ENCODE results near the gene NF1. TPM values are rescaled to one million over a fixed set of nuclear protein-coding genes. Genes with fewer than 3 reads are reported as not detected.

Gene NF1
- total and polyA plus RNA-seq, 2 donors (not counting 1 experiment from before 2014, with no cell fraction given), result 10.8 to 27.7 TPM

DNA sequence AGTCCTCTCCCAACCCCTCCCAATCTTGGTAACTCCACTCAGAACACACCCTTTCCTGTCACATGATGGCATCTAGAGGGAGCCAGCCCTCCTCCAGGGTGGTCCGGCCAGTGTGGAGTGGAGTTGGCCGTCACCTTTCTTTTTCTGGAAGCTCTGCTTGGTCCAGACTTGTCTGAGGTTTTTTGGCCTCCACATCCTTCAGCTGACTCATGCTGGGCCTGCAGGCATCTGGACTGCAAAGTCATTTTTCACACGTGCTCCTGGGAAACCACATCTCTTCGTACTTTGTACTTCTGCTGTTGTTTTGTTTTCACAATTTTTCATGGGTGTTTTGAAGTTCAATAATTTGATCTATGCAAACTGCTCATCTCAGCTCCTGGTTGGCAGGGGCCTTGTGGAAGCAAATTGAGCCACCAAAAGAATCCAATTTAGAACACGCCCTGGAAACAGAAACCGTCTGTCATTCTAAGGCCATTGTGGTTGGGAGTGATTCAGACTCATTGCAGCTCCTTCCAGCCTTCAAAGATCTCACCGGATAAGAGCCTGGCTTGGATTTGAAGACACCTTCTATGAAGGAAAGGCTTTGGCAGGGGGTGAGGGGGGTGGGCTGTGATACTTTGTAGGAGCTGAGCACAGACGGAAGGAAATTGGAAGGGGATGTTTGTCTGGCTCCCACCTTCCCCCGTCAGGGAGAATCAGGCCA is 42.4 kb upstream of the NF1 start:
- no peaks in the 10 kb centered on the region for H3K27me3 ChIP-seq (replicated peaks in 1 of 4; ENCODE audit: control extremely low read depth in 1 of 4, control insufficient read depth in 3 of 4, insufficient read depth in 4 of 4, low read length in 3 of 4)
- no peaks in the 10 kb centered on the region for H3K36me3 ChIP-seq (replicated peaks in 1 of 2; ENCODE audit: control extremely low read depth in 1 of 2, control insufficient read depth in 1 of 2, extremely low read depth in 1 of 2, insufficient read depth in 2 of 2, low read length in 1 of 2)
- peaks cover 2% of the 10 kb centered on the region for H3K4me1 Mint-ChIP-seq
- no peaks in the 10 kb centered on the region for H4K20me1 ChIP-seq (ENCODE audit: control insufficient read depth, insufficient read depth, low read length, poor library complexity, severe bottlenecking)
- H3K9me3 ChIP-seq (ENCODE audit: control extremely low read depth in 1 of 3, control insufficient read depth in 2 of 3, insufficient read depth in 1 of 3, low read length in 2 of 3), result peaks cover 0 to 3% (median 0%) of the 10 kb centered on the region in 3 donors
- H2AFZ ChIP-seq (ENCODE audit: insufficient read depth, low read depth, low read length, poor library complexity, severe bottlenecking), result no peak overlapping the region
- H3K27ac Mint-ChIP-seq, result no peak overlapping the region
- no peak overlapping the region for H3K4me3 Mint-ChIP-seq
- H3K9ac ChIP-seq (ENCODE audit: low read length), result no peak overlapping the region
- DNase-seq, result no peak
- H3K79me2 ChIP-seq (ENCODE audit: control insufficient read depth, insufficient read depth, low read length), result no peaks in the 10 kb centered on the region
- H3K27me3 Mint-ChIP-seq, result no peaks in the 10 kb centered on the region
- ATAC-seq (ENCODE audit: low read depth), result no peak
- no peaks in the 10 kb centered on the region for H3K4me1 ChIP-seq (ENCODE audit: control insufficient read depth in 2 of 2, insufficient read depth in 2 of 2, low read length in 2 of 2)
- ChIA-PET CTCF (no interaction called here), POLR2A (no interaction called here)
- intact Hi-C loops (cut with micrococcal nuclease), result no loop called here
- no peak overlapping the region for H3K4me2 ChIP-seq (replicated peaks; ENCODE audit: low read depth, low read length, poor library complexity, severe bottlenecking)
- WGBS (ENCODE audit: insufficient coverage), result 74% methylated on average over 6 of the region's 9 CpGs
- H3K4me3 ChIP-seq (ENCODE audit: control extremely low read depth in 1 of 5, extremely low read depth in 1 of 5, insufficient read depth in 1 of 5, low read depth in 2 of 5, low read length in 4 of 5), result no peak overlapping the region
- no peak for TF ChIP-seq EZH2 (IDR thresholded peaks at IDR 0.05; ENCODE audit: borderline replicate concordance, insufficient read depth, low read depth, low read length, poor library complexity, severe bottlenecking)
- TF ChIP-seq CTCF (IDR thresholded peaks at IDR 0.05), result no peak
- H3K27ac ChIP-seq (ENCODE audit: low read length in 2 of 2), result no peak overlapping the region
- H3K9me3 Mint-ChIP-seq (ENCODE audit: insufficient read depth), result no peaks in the 10 kb centered on the region

GRCh38 chr17:31053071-31053470 is 41.7 kb upstream of the NF1 start:
- TF ChIP-seq EZH2 (IDR thresholded peaks at IDR 0.05; ENCODE audit: borderline replicate concordance, insufficient read depth, low read depth, low read length, poor library complexity, severe bottlenecking), result no peak
- no peak for TF ChIP-seq CTCF (IDR thresholded peaks at IDR 0.05)
- Histone ChIP-seq H3K4me3 (ENCODE audit: control extremely low read depth in 1 of 5, extremely low read depth in 1 of 5, insufficient read depth in 1 of 5, low read depth in 2 of 5, low read length in 4 of 5) (no peak overlapping the region), H3K9ac (ENCODE audit: low read length) (no peak overlapping the region), H3K4me1 (ENCODE audit: control insufficient read depth in 2 of 2, insufficient read depth in 2 of 2, low read length in 2 of 2) (no peaks in the 10 kb centered on the region), H3K27ac (ENCODE audit: low read length in 2 of 2) (no peak overlapping the region), H3K4me2 (replicated peaks; ENCODE audit: low read depth, low read length, poor library complexity, severe bottlenecking) (no peak overlapping the region), H3K27me3 (replicated peaks in 1 of 4; ENCODE audit: control extremely low read depth in 1 of 4, control insufficient read depth in 3 of 4, insufficient read depth in 4 of 4, low read length in 3 of 4) (no peaks in the 10 kb centered on the region), H3K9me3 (ENCODE audit: control extremely low read depth in 1 of 3, control insufficient read depth in 2 of 3, insufficient read depth in 1 of 3, low read length in 2 of 3) (peaks cover 0 to 3% (median 0%) of the 10 kb centered on the region in 3 donors), H3K79me2 (ENCODE audit: control insufficient read depth, insufficient read depth, low read length) (no peaks in the 10 kb centered on the region), H2AFZ (ENCODE audit: insufficient read depth, low read depth, low read length, poor library complexity, severe bottlenecking) (no peak overlapping the region), H3K36me3 (replicated peaks in 1 of 2; ENCODE audit: control extremely low read depth in 1 of 2, control insufficient read depth in 1 of 2, extremely low read depth in 1 of 2, insufficient read depth in 2 of 2, low read length in 1 of 2) (no peaks in the 10 kb centered on the region), H4K20me1 (ENCODE audit: control insufficient read depth, insufficient read depth, low read length, poor library complexity, severe bottlenecking) (no peaks in the 10 kb centered on the region)
- ATAC-seq (ENCODE audit: low read depth) (no peak), DNase-seq (no peak)
- 90% methylated on average over 2 of the region's 4 CpGs for WGBS (ENCODE audit: insufficient coverage)
- POLR2A ChIA-PET, result no interaction called here
- no peak overlapping the region for H3K27ac Mint-ChIP-seq
- CTCF ChIA-PET, result no interaction called here
- H3K9me3 Mint-ChIP-seq (ENCODE audit: insufficient read depth), result no peaks in the 10 kb centered on the region
- no peak overlapping the region for H3K4me3 Mint-ChIP-seq
- intact Hi-C loops (cut with micrococcal nuclease), result no loop called here
- no peaks in the 10 kb centered on the region for H3K27me3 Mint-ChIP-seq
- H3K4me1 Mint-ChIP-seq, result peaks cover 2% of the 10 kb centered on the region
